ENCODE results near the gene CUBN.

CUBN gene

GRCh38 chr10:17129741-17130140 lies at the start of gene CUBN:
Gene CUBN, minus strand, starts transcription at chr10:17129811. Its CDS starts 46 bp downstream, at chr10:17129765.
- DNase-seq (ENCODE audit: low spot score), result no peak

- DNase-seq (ENCODE audit: low spot score), result no peak
Observed at GRCh38 chr10:17179002-17179401, 49.4 kb upstream of the CUBN start.

GRCh38 chr10:17178006-17178405 lies 48.4 kb upstream of the CUBN start:
- no peak for DNase-seq (ENCODE audit: low spot score)

- DNase-seq (ENCODE audit: low spot score), result no peak
Observed at GRCh38 chr10:17177014-17177413, 47.4 kb upstream of the CUBN start.

- no peak for DNase-seq (ENCODE audit: low spot score)
Observed at GRCh38 chr10:17176091-17176490, 46.5 kb upstream of the CUBN start.

GRCh38 chr10:17175551-17175950 lies 45.9 kb upstream of the CUBN start:
- DNase-seq (ENCODE audit: low spot score), result peak; percentile 12

GRCh38 chr10:17174626-17175025 lies 45.0 kb upstream of the CUBN start:
- no peak for DNase-seq (ENCODE audit: low spot score)

- DNase-seq (ENCODE audit: low spot score), result no peak
Observed at GRCh38 chr10:17171141-17171641, 41.6 kb upstream of the CUBN start.

- no peak for DNase-seq (ENCODE audit: low spot score)
Observed at GRCh38 chr10:17169803-17170202, 40.2 kb upstream of the CUBN start.

GRCh38 chr10:17166699-17167098 lies 37.1 kb upstream of the CUBN start:
- DNase-seq (ENCODE audit: low spot score), result no peak

- no peak for DNase-seq (ENCODE audit: low spot score)
Observed at GRCh38 chr10:17162828-17163227, 33.2 kb upstream of the CUBN start.

- no peak for DNase-seq (ENCODE audit: low spot score)
Observed at GRCh38 chr10:17161775-17162174, 32.2 kb upstream of the CUBN start.

- no peak for DNase-seq (ENCODE audit: low spot score)
Observed at GRCh38 chr10:17157024-17157423, 27.4 kb upstream of the CUBN start.

- no peak for DNase-seq (ENCODE audit: low spot score)
Observed at GRCh38 chr10:17155826-17156225, 26.2 kb upstream of the CUBN start.

GRCh38 chr10:17154116-17154515 lies 24.5 kb upstream of the CUBN start:
- DNase-seq (ENCODE audit: low spot score), result no peak

GRCh38 chr10:17153321-17153720 lies 23.7 kb upstream of the CUBN start:
- DNase-seq (ENCODE audit: low spot score), result no peak

- no peak for DNase-seq (ENCODE audit: low spot score)
Observed at GRCh38 chr10:17151716-17152115, 22.1 kb upstream of the CUBN start.

GRCh38 chr10:17147884-17148489 lies 18.4 kb upstream of the CUBN start:
- DNase-seq (ENCODE audit: low spot score), result no peak

GRCh38 chr10:17146892-17147291 lies 17.3 kb upstream of the CUBN start:
- DNase-seq (ENCODE audit: low spot score), result no peak

- no peak for DNase-seq (ENCODE audit: low spot score)
Observed at GRCh38 chr10:17145239-17145638, 15.6 kb upstream of the CUBN start.

GRCh38 chr10:17144757-17145156 lies 15.1 kb upstream of the CUBN start:
- no peak for DNase-seq (ENCODE audit: low spot score)

GRCh38 chr10:17144032-17144431 lies 14.4 kb upstream of the CUBN start:
- no peak for DNase-seq (ENCODE audit: low spot score)

GRCh38 chr10:17143055-17143690 lies 13.6 kb upstream of the CUBN start:
- DNase-seq (ENCODE audit: low spot score), result peak; percentile 6

Measured in hepatic stellate cell (primary cell).